GM18951 (cell line): ENCODE results near the gene CYP27B1.

Experiments
- POLR2A ChIP-seq: IDR thresholded peaks from 4 replicates; pipeline ENCODE4 v1.6.1; 2011; ENCODE audit warnings: mild to moderate bottlenecking; ENCODE audit not compliant: insufficient read length, insufficient read depth; ENCODE audit errors: extremely low read depth
- in situ Hi-C: fragments of 300-500 bp; cut with MboI; formaldehyde crosslinking; loops from one replicate; pipeline ENCODE4 v1.12.0; 2022; ENCODE audit warnings: low sequenced_read_pairs, mixed read lengths, inconsistent platforms; ENCODE audit not compliant: unreplicated experiment

CYP27B1 gene

GRCh38 chr12:57736741-57737466 lies 30.0 kb downstream of the CYP27B1 start:
- in situ Hi-C loops, result no loop called here
- TF ChIP-seq POLR2A, result no peak

GRCh38 chr12:57735952-57736740 lies 30.7 kb downstream of the CYP27B1 start:
- TF ChIP-seq POLR2A, result no peak
- in situ Hi-C loops, result no loop called here

GRCh38 chr12:57735198-57735855 lies 31.6 kb downstream of the CYP27B1 start:
- in situ Hi-C loops, result no loop called here
- no peak for TF ChIP-seq POLR2A

- in situ Hi-C loops, result no loop called here
- no peak for TF ChIP-seq POLR2A
These were observed 32.3 kb downstream of the CYP27B1 start for GRCh38 chr12:57734591-57734990.

- no peak for TF ChIP-seq POLR2A
- in situ Hi-C loops, result no loop called here
These were observed 33.0 kb downstream of the CYP27B1 start for GRCh38 chr12:57733928-57734327.

GRCh38 chr12:57732726-57733593 lies 33.9 kb downstream of the CYP27B1 start:
- TF ChIP-seq POLR2A, result no peak
- in situ Hi-C loops, result no loop called here

GRCh38 chr12:57732270-57732669 lies 34.6 kb downstream of the CYP27B1 start:
- no peak for TF ChIP-seq POLR2A
- in situ Hi-C loops, result no loop called here

- in situ Hi-C loops, result no loop called here
- no peak for TF ChIP-seq POLR2A
These were observed 35.3 kb downstream of the CYP27B1 start for GRCh38 chr12:57731411-57732080.

GRCh38 chr12:57730336-57731067 lies 36.4 kb downstream of the CYP27B1 start:
- in situ Hi-C loops, result no loop called here
- no peak for TF ChIP-seq POLR2A

- in situ Hi-C loops, result no loop called here
- no peak for TF ChIP-seq POLR2A
These were observed 37.5 kb downstream of the CYP27B1 start for GRCh38 chr12:57729321-57729844.

- TF ChIP-seq POLR2A, result no peak
- in situ Hi-C loops, result no loop called here
These were observed 39.0 kb downstream of the CYP27B1 start for GRCh38 chr12:57727758-57728395.
